ENCODE results near the gene LRP1-AS. TPM values are rescaled to one million over a fixed set of nuclear protein-coding genes. Genes with fewer than 3 reads are reported as not detected.

The LRP1-AS gene
- total RNA-seq, 1 experiment from 2014 or later, result not detected

DNA sequence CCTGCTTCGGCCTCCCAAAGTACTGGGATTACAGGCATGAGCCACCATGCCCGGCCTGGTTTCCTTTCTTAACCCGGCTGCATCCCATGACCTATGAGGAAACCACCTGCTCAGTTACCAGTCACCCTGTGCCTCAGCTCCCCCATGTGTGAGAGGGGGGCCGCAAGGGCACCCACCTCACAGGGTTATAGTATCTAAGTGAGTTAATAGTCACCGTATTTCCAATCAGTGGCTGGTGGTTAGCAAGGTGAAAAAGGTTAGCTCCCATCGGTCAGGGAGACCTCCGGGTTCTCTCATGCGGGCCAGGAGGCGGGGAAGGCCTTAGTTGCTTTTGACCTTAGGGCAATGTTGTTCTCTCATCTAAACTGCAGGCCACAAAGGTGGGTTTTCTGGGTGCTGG is 12.5 kb downstream of the LRP1-AS start (continued):
- TF ChIP-seq, protein P1, sequence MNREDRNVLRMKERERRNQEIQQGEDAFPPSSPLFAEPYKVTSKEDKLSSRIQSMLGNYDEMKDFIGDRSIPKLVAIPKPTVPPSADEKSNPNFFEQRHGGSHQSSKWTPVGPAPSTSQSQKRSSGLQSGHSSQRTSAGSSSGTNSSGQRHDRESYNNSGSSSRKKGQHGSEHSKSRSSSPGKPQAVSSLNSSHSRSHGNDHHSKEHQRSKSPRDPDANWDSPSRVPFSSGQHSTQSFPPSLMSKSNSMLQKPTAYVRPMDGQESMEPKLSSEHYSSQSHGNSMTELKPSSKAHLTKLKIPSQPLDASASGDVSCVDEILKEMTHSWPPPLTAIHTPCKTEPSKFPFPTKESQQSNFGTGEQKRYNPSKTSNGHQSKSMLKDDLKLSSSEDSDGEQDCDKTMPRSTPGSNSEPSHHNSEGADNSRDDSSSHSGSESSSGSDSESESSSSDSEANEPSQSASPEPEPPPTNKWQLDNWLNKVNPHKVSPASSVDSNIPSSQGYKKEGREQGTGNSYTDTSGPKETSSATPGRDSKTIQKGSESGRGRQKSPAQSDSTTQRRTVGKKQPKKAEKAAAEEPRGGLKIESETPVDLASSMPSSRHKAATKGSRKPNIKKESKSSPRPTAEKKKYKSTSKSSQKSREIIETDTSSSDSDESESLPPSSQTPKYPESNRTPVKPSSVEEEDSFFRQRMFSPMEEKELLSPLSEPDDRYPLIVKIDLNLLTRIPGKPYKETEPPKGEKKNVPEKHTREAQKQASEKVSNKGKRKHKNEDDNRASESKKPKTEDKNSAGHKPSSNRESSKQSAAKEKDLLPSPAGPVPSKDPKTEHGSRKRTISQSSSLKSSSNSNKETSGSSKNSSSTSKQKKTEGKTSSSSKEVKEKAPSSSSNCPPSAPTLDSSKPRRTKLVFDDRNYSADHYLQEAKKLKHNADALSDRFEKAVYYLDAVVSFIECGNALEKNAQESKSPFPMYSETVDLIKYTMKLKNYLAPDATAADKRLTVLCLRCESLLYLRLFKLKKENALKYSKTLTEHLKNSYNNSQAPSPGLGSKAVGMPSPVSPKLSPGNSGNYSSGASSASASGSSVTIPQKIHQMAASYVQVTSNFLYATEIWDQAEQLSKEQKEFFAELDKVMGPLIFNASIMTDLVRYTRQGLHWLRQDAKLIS (CRISPR knock-in tag; IDR thresholded peaks at IDR 0.05; ENCODE audit: borderline replicate concordance), result no peak
- TF ChIP-seq KAT7 (CRISPR knock-in tag; IDR thresholded peaks at IDR 0.05; ENCODE audit: borderline replicate concordance), result no peak
- TF ChIP-seq, protein P2, sequence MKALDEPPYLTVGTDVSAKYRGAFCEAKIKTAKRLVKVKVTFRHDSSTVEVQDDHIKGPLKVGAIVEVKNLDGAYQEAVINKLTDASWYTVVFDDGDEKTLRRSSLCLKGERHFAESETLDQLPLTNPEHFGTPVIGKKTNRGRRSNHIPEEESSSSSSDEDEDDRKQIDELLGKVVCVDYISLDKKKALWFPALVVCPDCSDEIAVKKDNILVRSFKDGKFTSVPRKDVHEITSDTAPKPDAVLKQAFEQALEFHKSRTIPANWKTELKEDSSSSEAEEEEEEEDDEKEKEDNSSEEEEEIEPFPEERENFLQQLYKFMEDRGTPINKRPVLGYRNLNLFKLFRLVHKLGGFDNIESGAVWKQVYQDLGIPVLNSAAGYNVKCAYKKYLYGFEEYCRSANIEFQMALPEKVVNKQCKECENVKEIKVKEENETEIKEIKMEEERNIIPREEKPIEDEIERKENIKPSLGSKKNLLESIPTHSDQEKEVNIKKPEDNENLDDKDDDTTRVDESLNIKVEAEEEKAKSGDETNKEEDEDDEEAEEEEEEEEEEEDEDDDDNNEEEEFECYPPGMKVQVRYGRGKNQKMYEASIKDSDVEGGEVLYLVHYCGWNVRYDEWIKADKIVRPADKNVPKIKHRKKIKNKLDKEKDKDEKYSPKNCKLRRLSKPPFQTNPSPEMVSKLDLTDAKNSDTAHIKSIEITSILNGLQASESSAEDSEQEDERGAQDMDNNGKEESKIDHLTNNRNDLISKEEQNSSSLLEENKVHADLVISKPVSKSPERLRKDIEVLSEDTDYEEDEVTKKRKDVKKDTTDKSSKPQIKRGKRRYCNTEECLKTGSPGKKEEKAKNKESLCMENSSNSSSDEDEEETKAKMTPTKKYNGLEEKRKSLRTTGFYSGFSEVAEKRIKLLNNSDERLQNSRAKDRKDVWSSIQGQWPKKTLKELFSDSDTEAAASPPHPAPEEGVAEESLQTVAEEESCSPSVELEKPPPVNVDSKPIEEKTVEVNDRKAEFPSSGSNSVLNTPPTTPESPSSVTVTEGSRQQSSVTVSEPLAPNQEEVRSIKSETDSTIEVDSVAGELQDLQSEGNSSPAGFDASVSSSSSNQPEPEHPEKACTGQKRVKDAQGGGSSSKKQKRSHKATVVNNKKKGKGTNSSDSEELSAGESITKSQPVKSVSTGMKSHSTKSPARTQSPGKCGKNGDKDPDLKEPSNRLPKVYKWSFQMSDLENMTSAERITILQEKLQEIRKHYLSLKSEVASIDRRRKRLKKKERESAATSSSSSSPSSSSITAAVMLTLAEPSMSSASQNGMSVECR (CRISPR knock-in tag; IDR thresholded peaks at IDR 0.05; ENCODE audit: borderline replicate concordance), result no peak
- TF ChIP-seq ZNF317 (CRISPR knock-in tag; IDR thresholded peaks at IDR 0.05; ENCODE audit: borderline replicate concordance, low read depth), result no peak
- no peak for TF ChIP-seq NR3C1 (CRISPR knock-in tag; conservative IDR thresholded peaks at IDR 0.05; ENCODE audit: low read depth)
- TF ChIP-seq GTF2I (CRISPR knock-in tag; conservative IDR thresholded peaks at IDR 0.05), result no peak
- no peak for TF ChIP-seq ZBTB21 (CRISPR knock-in tag; IDR thresholded peaks at IDR 0.05; ENCODE audit: borderline replicate concordance)

DNA sequence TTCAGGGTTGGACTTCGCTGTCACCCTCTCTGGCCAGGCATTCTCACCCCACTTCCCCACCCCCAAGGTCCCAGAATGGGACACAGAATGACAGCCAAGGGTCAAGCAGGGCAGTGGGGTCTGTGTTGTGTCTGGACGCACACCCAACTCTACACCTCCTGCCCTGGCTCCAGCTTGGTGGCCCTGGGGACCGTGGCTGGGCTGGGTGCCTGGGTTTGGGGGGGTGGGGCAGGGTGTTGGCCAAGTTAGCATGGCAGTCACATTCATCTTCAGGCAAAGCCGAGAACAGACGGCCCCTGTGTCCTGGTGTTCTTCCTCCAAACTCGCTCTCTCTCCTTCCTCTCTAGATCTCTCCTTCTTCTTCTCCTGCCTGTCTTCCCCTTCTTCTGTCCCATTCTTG is 13.5 kb downstream of the LRP1-AS start:
- POLR2A ChIA-PET, result no interaction called here
- Mint-ChIP-seq H3K4me3 (no peak overlapping the region; the same call in 1 of the 2 replicates), H3K36me3 (peaks cover 4% of the 10 kb centered on the region; the same call in 1 of the 2 replicates), H3K27me3 (ENCODE audit: low read depth) (no peaks in the 10 kb centered on the region), H3K9me3 (no peaks in the 10 kb centered on the region), H3K4me1 (peaks cover 70% of the 10 kb centered on the region), H3K27ac (peak overlapping the region; percentile 82)
- DNase-seq (ENCODE audit: low spot score), result no peak
- CTCF ChIA-PET, result interaction anchor here (0.7 to 2.3 kb wide), 7 partner anchors 10 to 109 kb away, joined by 3 to 11 read pairs (median 8); no protein-coding TSS in a partner anchor
- no peak for ATAC-seq
- TF ChIP-seq, protein P1 (CRISPR knock-in tag; IDR thresholded peaks at IDR 0.05; ENCODE audit: borderline replicate concordance), result no peak
- no peak for TF ChIP-seq ZNF416 (CRISPR knock-in tag; IDR thresholded peaks at IDR 0.05)
- TF ChIP-seq, protein P3, sequence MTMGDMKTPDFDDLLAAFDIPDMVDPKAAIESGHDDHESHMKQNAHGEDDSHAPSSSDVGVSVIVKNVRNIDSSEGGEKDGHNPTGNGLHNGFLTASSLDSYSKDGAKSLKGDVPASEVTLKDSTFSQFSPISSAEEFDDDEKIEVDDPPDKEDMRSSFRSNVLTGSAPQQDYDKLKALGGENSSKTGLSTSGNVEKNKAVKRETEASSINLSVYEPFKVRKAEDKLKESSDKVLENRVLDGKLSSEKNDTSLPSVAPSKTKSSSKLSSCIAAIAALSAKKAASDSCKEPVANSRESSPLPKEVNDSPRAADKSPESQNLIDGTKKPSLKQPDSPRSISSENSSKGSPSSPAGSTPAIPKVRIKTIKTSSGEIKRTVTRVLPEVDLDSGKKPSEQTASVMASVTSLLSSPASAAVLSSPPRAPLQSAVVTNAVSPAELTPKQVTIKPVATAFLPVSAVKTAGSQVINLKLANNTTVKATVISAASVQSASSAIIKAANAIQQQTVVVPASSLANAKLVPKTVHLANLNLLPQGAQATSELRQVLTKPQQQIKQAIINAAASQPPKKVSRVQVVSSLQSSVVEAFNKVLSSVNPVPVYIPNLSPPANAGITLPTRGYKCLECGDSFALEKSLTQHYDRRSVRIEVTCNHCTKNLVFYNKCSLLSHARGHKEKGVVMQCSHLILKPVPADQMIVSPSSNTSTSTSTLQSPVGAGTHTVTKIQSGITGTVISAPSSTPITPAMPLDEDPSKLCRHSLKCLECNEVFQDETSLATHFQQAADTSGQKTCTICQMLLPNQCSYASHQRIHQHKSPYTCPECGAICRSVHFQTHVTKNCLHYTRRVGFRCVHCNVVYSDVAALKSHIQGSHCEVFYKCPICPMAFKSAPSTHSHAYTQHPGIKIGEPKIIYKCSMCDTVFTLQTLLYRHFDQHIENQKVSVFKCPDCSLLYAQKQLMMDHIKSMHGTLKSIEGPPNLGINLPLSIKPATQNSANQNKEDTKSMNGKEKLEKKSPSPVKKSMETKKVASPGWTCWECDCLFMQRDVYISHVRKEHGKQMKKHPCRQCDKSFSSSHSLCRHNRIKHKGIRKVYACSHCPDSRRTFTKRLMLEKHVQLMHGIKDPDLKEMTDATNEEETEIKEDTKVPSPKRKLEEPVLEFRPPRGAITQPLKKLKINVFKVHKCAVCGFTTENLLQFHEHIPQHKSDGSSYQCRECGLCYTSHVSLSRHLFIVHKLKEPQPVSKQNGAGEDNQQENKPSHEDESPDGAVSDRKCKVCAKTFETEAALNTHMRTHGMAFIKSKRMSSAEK (CRISPR knock-in tag; IDR thresholded peaks at IDR 0.05; ENCODE audit: borderline replicate concordance), result no peak
- TF ChIP-seq TP53 (CRISPR knock-in tag; IDR thresholded peaks at IDR 0.05), result no peak
- TF ChIP-seq, protein P2 (CRISPR knock-in tag; IDR thresholded peaks at IDR 0.05; ENCODE audit: borderline replicate concordance), result no peak
- TF ChIP-seq PRRX2 (CRISPR knock-in tag; IDR thresholded peaks at IDR 0.05), result no peak
- no peak for TF ChIP-seq CBFB (CRISPR knock-in tag; IDR thresholded peaks at IDR 0.05; ENCODE audit: low read depth)
- TF ChIP-seq, protein P4, sequence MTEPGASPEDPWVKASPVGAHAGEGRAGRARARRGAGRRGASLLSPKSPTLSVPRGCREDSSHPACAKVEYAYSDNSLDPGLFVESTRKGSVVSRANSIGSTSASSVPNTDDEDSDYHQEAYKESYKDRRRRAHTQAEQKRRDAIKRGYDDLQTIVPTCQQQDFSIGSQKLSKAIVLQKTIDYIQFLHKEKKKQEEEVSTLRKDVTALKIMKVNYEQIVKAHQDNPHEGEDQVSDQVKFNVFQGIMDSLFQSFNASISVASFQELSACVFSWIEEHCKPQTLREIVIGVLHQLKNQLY (CRISPR knock-in tag; IDR thresholded peaks at IDR 0.05), result no peak

Measured in WTC11 (cell line).